H1 (cell line): ENCODE measurements around the gene MPND. TPM values are rescaled to one million over a fixed set of nuclear protein-coding genes. Genes with fewer than 3 reads are reported as not detected.

Source experiments
- CBX8 ChIP-seq: fragments of 300-800, 300-1000 bp; sonication (generic); IDR thresholded peaks from 2 replicates; pipeline ENCODE4 v1.7.1; 2016; ENCODE audit warnings: low read depth, low read length, borderline replicate concordance
- CEBPB ChIP-seq: IDR thresholded peaks from 2 replicates; pipeline ENCODE4 v1.6.1; 2012; ENCODE audit warnings: low read depth, low read length
- CHD2 ChIP-seq: IDR thresholded peaks from 2 replicates; pipeline ENCODE4 v1.6.1; 2012; ENCODE audit warnings: low read length, improper control_type of control experiment
- CHD7 ChIP-seq: fragments of 300-600 bp; sonication (generic); IDR thresholded peaks from 2 replicates; pipeline ENCODE4 v1.7.1; 2012; ENCODE audit warnings: low read length, moderate library complexity, mild to moderate bottlenecking, inconsistent platforms; ENCODE audit not compliant: insufficient replicate concordance
- EGR1 ChIP-seq: IDR thresholded peaks from 2 replicates; pipeline ENCODE4 v1.6.1; 2011; ENCODE audit warnings: low read depth, low read length, borderline replicate concordance
- EP300 ChIP-seq, 2 experiments: IDR thresholded peaks; 1 replicate in 1 of 2; 2 replicates in 1 of 2; pipeline ENCODE4 v1.6.1; 2011 to 2012; ENCODE audit warnings: low read depth in 2 of 2, low read length in 2 of 2, mild to moderate bottlenecking in 2 of 2, borderline replicate concordance in 1 of 2, inconsistent platforms in 1 of 2, moderate library complexity in 1 of 2
- EZH2 ChIP-seq: fragments of 200-600 bp; sonication (generic); IDR thresholded peaks from 2 replicates; pipeline ENCODE4 v1.7.1; 2012; ENCODE audit warnings: low read depth, mild to moderate bottlenecking, moderate library complexity, low read length, inconsistent platforms; ENCODE audit not compliant: severe bottlenecking
- SAP30 ChIP-seq: fragments of 300-600 bp; sonication (generic); IDR thresholded peaks from 2 replicates; pipeline ENCODE4 v1.7.1; 2012; ENCODE audit warnings: low read length, moderate library complexity, mild to moderate bottlenecking, inconsistent platforms; ENCODE audit not compliant: insufficient read depth, insufficient replicate concordance
- TAF7 ChIP-seq: optimal IDR thresholded peaks from 2 replicates; pipeline ENCODE3; 2011; ENCODE audit warnings: low read depth, mild to moderate bottlenecking, inconsistent platforms, low read length, moderate library complexity, borderline replicate concordance
- TEAD4 ChIP-seq: IDR thresholded peaks from 2 replicates; pipeline ENCODE4 v1.6.1; 2012; ENCODE audit warnings: low read depth, low read length, inconsistent platforms, mixed read lengths
- polyA plus RNA-seq, 7 experiments: library from polyadenylated mRNA; depleted of rRNA in 3 of 7; stranded (reverse) in 5 of 7; unstranded in 2 of 7; fragments of >200 nt in 5 of 7; fragments of 200-250 nt in 2 of 7; gene quantifications; 1 replicate in 5 of 7; 2 replicates in 1 of 7; 4 replicates in 1 of 7; pipeline versions ENCODE4 v1.2.1 to v1.2.3, GENCODE V29; 2011 to 2013; ENCODE audit warnings: missing spikeins in 2 of 7, mixed read lengths in 2 of 7
- total RNA-seq: library from RNA; stranded (reverse); fragmentation: NEBNext Ultra II Directional; extraction: Animal tissue kit (Norgen Biotek cat#: 25700); gene quantifications from 2 replicates; pipeline ENCODE4 v1.2.1, GENCODE V29; 2021

Gene MPND
- total and polyA plus RNA-seq, 2 of the 8 experiments (the other 6 are each of a cell fraction or from before 2014, with no cell fraction given) = 22.9 to 27.7 TPM

- no peak for TF ChIP-seq CHD7
- TF ChIP-seq TAF7 = no peak
- no peak for TF ChIP-seq CHD2
- TF ChIP-seq EGR1 = no peak
- TF ChIP-seq EP300 (IDR thresholded peaks at IDR 0.05; ENCODE audit: borderline replicate concordance in 1 of 2, low read depth in 2 of 2, low read length in 2 of 2) = no peak
- TF ChIP-seq SAP30 = no peak
- TF ChIP-seq EZH2 = no peak
- no peak for TF ChIP-seq CBX8
- no peak for TF ChIP-seq CEBPB
- no peak for TF ChIP-seq TEAD4
Observed at GRCh38 chr19:4304538-4305256, 38.7 kb upstream of the MPND start, which contains the start of gene FSD1 (continued).
